Testis (tissue), 3 donors: Measurements from ENCODE around the gene RASA3. TPM values are rescaled to one million over a fixed set of nuclear protein-coding genes. Genes with fewer than 3 reads are reported as not detected.

Experiments
- DNase-seq: peaks from one replicate; pipeline ENCODE4 v3.0.0-alpha.2; 2019
- H3K27ac ChIP-seq, 2 donors: fragments of 200-600 bp; sonication (generic); one replicate each; pipeline ENCODE4 v1.5.1; 2019
- H3K27me3 ChIP-seq: fragments of 200-600 bp; sonication (generic); one replicate; pipeline ENCODE4 v1.5.1; 2019
- H3K36me3 ChIP-seq: fragments of 200-600 bp; sonication (generic); one replicate; pipeline ENCODE4 v1.5.1; 2017; ENCODE audit warnings: low read depth; ENCODE audit errors: missing control alignments
- H3K4me1 ChIP-seq: fragments of 200-600 bp; sonication (generic); one replicate; pipeline ENCODE4 v1.5.1; 2019
- H3K4me3 ChIP-seq, 2 donors: fragments of 200-600 bp; sonication (generic); one replicate each; pipeline ENCODE4 v1.5.1; 2017 to 2019
- H3K9me3 ChIP-seq: fragments of 200-600 bp; sonication (generic); one replicate; pipeline ENCODE4 v1.5.1; 2017
- CTCF ChIP-seq, 3 experiments: fragments of 450-650 bp in 2 of 3; fragments of 200-600 bp in 1 of 3; sonication (generic) in 1 of 3; IDR thresholded peaks; one replicate each; pipeline ENCODE4 v1.5.1; 2016 to 2019; ENCODE audit warnings: antibody characterized with exemption in 3 of 3, mild to moderate bottlenecking in 2 of 3, moderate library complexity in 1 of 3
- POLR2A ChIP-seq: fragments of 450-650 bp; IDR thresholded peaks from one replicate; pipeline ENCODE4 v1.6.1; 2017; ENCODE audit warnings: antibody characterized with exemption, mild to moderate bottlenecking, moderate library complexity
- WGBS, 2 donors: methylation state at CpG; one replicate each; pipeline ENCODE4 v1.1.5; 2018; 5-methylcytosine and 5-hydroxymethylcytosine counted together
- intact Hi-C: fragments of 100-400 bp; cut with DNase I; formaldehyde crosslinking; loops from one replicate; pipeline ENCODE4 v1.15.1; 2023; ENCODE audit warnings: low total_unique reads
- polyA plus RNA-seq: library from polyadenylated mRNA; stranded (reverse); fragments of 350-450 nt; fragmentation: Illumina TruSeq; extraction: RNeasy Lipid Tissue Mini Kit (QIAGEN cat#74804); gene quantifications from one replicate; pipeline ENCODE4 v1.2.3, GENCODE V29; 2014; ENCODE audit warnings: low read depth, low replicate concordance; ENCODE audit not compliant: insufficient read depth
- total RNA-seq, 2 donors: library from RNA; depleted of rRNA; stranded (reverse); fragments of >200 nt; gene quantifications; one replicate each; pipeline ENCODE4 v1.2.3, GENCODE V29; 2016

RASA3 gene
- total and polyA plus RNA-seq, 3 donors from 2014 or later, result 13.2 to 21.6 (median 16.4) TPM

DNA sequence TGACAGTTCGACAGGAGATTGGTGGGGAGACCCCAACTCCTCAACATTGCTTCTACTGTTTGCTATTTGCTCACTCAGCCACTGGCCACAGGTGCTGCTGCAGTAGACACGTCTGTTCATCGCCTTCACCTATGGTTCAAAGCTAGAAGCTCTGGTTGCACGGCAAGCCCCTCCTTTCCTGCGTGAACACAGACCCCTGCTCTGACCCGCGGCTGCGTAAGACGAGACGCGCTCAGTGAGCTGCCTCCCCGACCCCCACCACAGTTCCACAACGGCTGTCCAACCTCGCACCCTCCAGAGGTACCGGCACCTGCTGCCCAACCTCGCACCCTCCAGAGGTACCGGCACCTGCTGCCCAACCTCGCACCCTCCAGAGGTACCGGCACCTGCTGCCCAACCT lies 6.8 kb downstream of the RASA3 start:
- WGBS, 2 donors, result 94 to 96% methylated on average over 17 to 19 of the region's 19 CpGs
- H3K27me3 ChIP-seq, result no peaks in the 10 kb centered on the region
- H3K36me3 ChIP-seq, result no peaks in the 10 kb centered on the region
- TF ChIP-seq CTCF (IDR thresholded peaks at IDR 0.05) (no peak), POLR2A (no peak)
- H3K4me1 ChIP-seq, result peaks cover 5% of the 10 kb centered on the region
- no peak overlapping the region for H3K4me3 ChIP-seq
- H3K9me3 ChIP-seq, result no peaks in the 10 kb centered on the region
- H3K27ac ChIP-seq, result no peak overlapping the region
- intact Hi-C loops, result no loop called here
- DNase-seq, result no peak

DNA sequence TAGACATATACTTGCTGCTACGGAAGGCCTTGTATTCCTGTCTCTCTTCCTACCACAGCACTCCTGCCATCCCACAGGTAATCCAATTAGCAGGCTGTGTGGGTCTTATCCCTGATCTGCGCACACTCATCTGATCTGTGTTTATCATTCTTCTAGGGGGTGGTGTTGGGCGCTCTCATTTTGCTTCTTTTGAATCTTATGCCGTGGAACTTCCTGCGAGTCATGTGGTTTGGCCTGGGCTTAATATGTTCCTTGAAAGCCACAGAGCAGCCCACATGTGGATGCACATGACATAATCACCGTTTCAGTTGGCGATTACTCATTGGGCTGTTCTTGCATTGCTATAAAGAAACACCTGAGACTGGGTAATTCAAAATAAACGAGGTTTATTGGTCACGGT lies 7.5 kb downstream of the RASA3 start:
- no peaks in the 10 kb centered on the region for H3K36me3 ChIP-seq
- TF ChIP-seq POLR2A, result no peak
- TF ChIP-seq CTCF (IDR thresholded peaks at IDR 0.05), result no peak
- WGBS, 2 donors, result 76 to 77% methylated on average over 9 of the region's 9 CpGs
- intact Hi-C loops, result no loop called here
- no peaks in the 10 kb centered on the region for H3K9me3 ChIP-seq
- no peak overlapping the region for H3K4me3 ChIP-seq
- peaks cover 5% of the 10 kb centered on the region for H3K4me1 ChIP-seq
- H3K27me3 ChIP-seq, result no peaks in the 10 kb centered on the region
- no peak for DNase-seq
- no peak overlapping the region for H3K27ac ChIP-seq

DNA sequence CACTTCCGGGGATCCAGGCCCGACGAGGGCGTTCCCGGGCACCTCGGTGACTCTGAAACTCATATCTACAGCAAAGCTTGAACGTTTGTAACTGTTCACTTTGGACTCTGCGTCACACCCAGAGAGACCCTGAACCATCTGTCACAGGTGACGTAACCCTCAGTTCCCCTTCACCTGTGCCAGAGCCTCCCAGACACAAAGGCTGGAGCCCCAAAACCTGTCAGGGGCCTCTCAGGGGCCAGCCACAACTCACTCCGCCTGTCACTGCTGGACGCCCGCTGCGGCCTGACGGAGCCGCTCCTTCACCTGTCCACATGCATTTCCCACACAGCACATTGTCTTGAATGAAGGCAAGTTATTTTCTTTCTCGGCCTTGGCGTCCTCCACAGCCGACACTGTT lies 8.0 kb downstream of the RASA3 start:
- Histone ChIP-seq H3K4me1 (peaks cover 5% of the 10 kb centered on the region), H3K27me3 (no peaks in the 10 kb centered on the region), H3K9me3 (no peaks in the 10 kb centered on the region), H3K4me3 (no peak overlapping the region), H3K36me3 (no peaks in the 10 kb centered on the region), H3K27ac (no peak overlapping the region)
- intact Hi-C loops, result no loop called here
- no peak for TF ChIP-seq CTCF (IDR thresholded peaks at IDR 0.05)
- 88 to 91% methylated on average over 16 to 18 of the region's 18 CpGs for WGBS, 2 donors
- no peak for DNase-seq

GRCh38 chr13:114123876-114124275 lies 8.5 kb downstream of the RASA3 start:
- H3K36me3 ChIP-seq, result no peaks in the 10 kb centered on the region
- 90 to 93% methylated on average over 14 of the region's 14 CpGs for whole genome bisulfite sequencing, 2 donors
- no peak for DNase-seq
- H3K4me3 ChIP-seq, result no peak overlapping the region
- TF ChIP-seq CTCF (IDR thresholded peaks at IDR 0.05) (no peak), POLR2A (no peak)
- intact Hi-C loops, result no loop called here
- H3K9me3 ChIP-seq, result no peaks in the 10 kb centered on the region
- peaks cover 9% of the 10 kb centered on the region for H3K4me1 ChIP-seq
- no peak overlapping the region for H3K27ac ChIP-seq
- H3K27me3 ChIP-seq, result no peaks in the 10 kb centered on the region

GRCh38 chr13:114123448-114123847 lies 9.0 kb downstream of the RASA3 start:
- H3K9me3 ChIP-seq, result no peaks in the 10 kb centered on the region
- no peak overlapping the region for H3K4me3 ChIP-seq
- H3K4me1 ChIP-seq, result peaks cover 8% of the 10 kb centered on the region
- no peak overlapping the region for H3K27ac ChIP-seq
- DNase-seq, result no peak
- TF ChIP-seq POLR2A (no peak), CTCF (IDR thresholded peaks at IDR 0.05) (no peak)
- H3K36me3 ChIP-seq, result no peaks in the 10 kb centered on the region
- intact Hi-C loops, result no loop called here
- WGBS, 2 donors, result 83 to 89% methylated on average over 14 to 17 of the region's 17 CpGs
- no peaks in the 10 kb centered on the region for H3K27me3 ChIP-seq
